ENCODE data around the gene SPAG16.

The SPAG16 gene

GRCh38 chr2:213284105-213285090, at the start of gene SPAG16:
TSS of gene SPAG16 (plus strand) at chr2:213284464.
- peak; percentile 91 for DNase-seq (ENCODE audit: insufficient read length, low spot score)
- peak; percentile 99 for FAIRE-seq

DNA sequence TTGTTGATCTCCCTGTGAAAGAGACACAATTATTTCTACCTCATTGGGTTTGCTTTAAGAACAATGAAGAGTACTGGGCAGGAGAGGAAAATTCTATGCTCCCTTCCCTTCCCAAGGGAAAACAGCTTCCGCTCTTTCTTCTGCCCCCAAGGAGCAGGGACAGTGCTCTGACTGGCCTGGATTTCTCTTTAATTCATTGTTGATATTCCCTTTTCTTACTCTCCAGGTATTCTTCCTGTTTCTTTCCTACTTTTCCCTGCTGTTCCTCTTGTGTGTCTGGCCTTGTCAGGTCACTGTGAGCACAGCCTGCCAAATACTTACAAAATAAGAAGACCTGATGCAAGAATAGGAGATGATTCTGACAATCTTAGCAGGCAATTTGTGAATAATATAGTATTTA, 49.6 kb upstream of the SPAG16 start:
- TF ChIP-seq POLR2A (IDR thresholded peaks at IDR 0.05; ENCODE audit: low read depth, low read length), result no peak
- FAIRE-seq, result no peak

More at GRCh38 chr2:213284105-213285090, at the start of gene SPAG16:
- peak; percentile 56 for TF ChIP-seq POLR2A (IDR thresholded peaks at IDR 0.05; ENCODE audit: low read depth, low read length)

DNA sequence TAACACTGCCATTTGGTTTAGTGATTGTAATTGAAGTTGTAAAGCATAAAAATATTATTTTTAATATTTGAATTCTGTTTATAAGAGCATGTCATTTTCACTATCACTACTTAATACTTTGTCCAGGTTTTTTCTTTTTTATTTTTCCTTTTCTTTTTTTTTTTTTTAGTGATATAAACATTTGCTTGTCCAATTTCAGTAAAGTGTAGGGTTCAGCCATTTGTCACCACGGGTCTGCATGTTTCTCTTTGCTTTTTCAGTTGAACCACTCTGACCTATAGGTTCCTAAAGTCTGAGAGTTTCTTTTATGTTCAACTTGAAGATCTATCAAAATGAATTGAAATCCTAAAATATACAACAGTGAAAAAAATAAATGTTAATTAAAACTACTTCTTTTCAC, 48.5 kb upstream of the SPAG16 start:
- no peak for DNase-seq (ENCODE audit: insufficient read length, low spot score)
- no peak for FAIRE-seq
- TF ChIP-seq POLR2A (IDR thresholded peaks at IDR 0.05; ENCODE audit: low read depth, low read length), result no peak

More for the DNA sequence above, 49.6 kb upstream of the SPAG16 start:
- no peak for DNase-seq (ENCODE audit: insufficient read length, low spot score)

DNA sequence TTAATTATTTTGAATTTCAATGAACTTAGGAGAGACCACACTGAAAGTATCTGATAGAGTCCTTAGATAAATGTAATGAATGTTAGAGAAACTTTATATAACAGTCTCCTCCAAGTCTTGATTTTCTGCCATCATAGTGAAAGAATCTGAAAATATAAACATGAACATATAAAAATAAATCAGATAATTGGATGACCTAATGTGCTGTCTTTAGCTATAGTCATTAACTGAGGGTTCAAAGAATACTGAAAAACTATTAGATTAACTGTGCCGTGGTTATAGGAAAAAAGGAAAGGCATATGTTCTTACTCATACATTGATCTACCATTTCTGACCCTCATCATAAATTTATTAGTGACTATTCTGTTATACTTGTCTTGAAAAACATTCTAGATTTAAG, 47.0 kb upstream of the SPAG16 start:
- no peak for FAIRE-seq

GRCh38 chr2:213237787-213238186, 46.5 kb upstream of the SPAG16 start:
- DNase-seq (ENCODE audit: insufficient read length, low spot score), result no peak
- no peak for FAIRE-seq
- no peak for TF ChIP-seq POLR2A (IDR thresholded peaks at IDR 0.05; ENCODE audit: low read depth, low read length)

More for the DNA sequence above, 47.0 kb upstream of the SPAG16 start:
- no peak for TF ChIP-seq POLR2A (IDR thresholded peaks at IDR 0.05; ENCODE audit: low read depth, low read length)
- no peak for DNase-seq (ENCODE audit: insufficient read length, low spot score)

DNA sequence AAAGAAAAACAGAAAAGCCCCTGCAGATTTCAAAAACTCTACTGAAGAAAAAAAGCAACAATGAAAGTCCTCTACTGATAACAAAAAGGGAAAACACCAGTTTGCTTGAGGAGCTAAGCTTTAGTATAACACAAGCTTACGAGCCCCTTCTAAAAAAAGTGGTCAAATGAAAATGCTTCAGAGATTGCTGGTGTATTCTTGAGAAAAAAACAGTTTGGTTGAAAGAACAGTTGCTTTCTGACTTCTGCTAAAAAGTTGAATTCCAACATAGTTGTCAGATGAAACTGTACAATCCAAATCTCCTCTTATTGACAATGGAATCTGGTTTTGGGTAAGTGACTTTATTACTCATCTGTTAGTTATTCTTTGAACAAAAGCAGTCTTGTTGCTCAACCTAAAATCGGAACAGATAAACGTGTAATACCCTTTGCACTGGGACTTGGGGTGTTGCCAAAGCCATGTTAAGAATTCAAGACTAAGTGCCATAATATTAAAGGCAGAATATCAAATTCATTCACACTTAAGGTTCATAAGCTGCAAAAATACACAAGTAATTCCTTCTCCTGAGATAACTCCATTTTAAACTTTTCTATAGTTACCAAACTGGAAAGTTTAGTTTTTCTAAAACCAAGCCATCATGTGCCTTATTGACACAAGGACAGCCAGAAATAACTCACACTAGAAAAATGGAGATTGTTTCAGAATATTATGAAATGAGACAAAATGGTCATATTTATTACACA, 45.3 kb upstream of the SPAG16 start:
- FAIRE-seq, result peak; percentile 98
- DNase-seq (ENCODE audit: insufficient read length, low spot score), result no peak
- TF ChIP-seq POLR2A (IDR thresholded peaks at IDR 0.05; ENCODE audit: low read depth, low read length), result no peak

- TF ChIP-seq POLR2A (IDR thresholded peaks at IDR 0.05; ENCODE audit: low read depth, low read length), result no peak
- DNase-seq (ENCODE audit: insufficient read length, low spot score), result no peak
- FAIRE-seq, result no peak
Measured at GRCh38 chr2:213241817-213242216, 42.4 kb upstream of the SPAG16 start.

- no peak for DNase-seq (ENCODE audit: insufficient read length, low spot score)
- no peak for FAIRE-seq
- TF ChIP-seq POLR2A (IDR thresholded peaks at IDR 0.05; ENCODE audit: low read depth, low read length), result no peak
Measured at GRCh38 chr2:213242653-213243052, 41.6 kb upstream of the SPAG16 start.

- FAIRE-seq, result no peak
- no peak for TF ChIP-seq POLR2A (IDR thresholded peaks at IDR 0.05; ENCODE audit: low read depth, low read length)
- DNase-seq (ENCODE audit: insufficient read length, low spot score), result no peak
Measured at GRCh38 chr2:213243189-213244044, 40.8 kb upstream of the SPAG16 start.

GRCh38 chr2:213246497-213247281, 37.6 kb upstream of the SPAG16 start:
- FAIRE-seq, result no peak
- DNase-seq (ENCODE audit: insufficient read length, low spot score), result no peak
- no peak for TF ChIP-seq POLR2A (IDR thresholded peaks at IDR 0.05; ENCODE audit: low read depth, low read length)

DNA sequence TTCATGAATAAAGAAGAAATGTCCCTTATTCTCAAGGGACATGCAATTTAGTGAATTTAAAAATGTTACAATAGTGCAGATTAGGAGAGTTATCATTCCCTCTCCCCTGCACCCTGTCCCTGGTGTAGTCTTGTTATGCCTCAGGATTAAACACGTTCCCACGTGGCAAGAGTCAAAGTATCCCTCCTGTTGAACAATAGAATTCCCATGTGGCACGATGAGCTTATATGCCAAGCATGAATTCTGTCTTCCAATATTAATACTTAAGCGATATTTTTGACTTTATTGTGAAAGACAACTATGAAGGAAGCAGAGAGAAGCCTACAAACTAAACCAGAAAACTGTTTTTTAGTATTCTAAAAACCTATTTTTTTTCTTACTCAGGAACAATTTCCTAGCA, 36.7 kb upstream of the SPAG16 start:
- FAIRE-seq (no peak), DNase-seq (ENCODE audit: insufficient read length, low spot score) (no peak)
- TF ChIP-seq POLR2A (IDR thresholded peaks at IDR 0.05; ENCODE audit: low read depth, low read length), result no peak

- FAIRE-seq (peak; percentile 70), DNase-seq (ENCODE audit: insufficient read length, low spot score) (no peak)
- TF ChIP-seq POLR2A (IDR thresholded peaks at IDR 0.05; ENCODE audit: low read depth, low read length), result no peak
Measured at GRCh38 chr2:213248637-213249036, 35.6 kb upstream of the SPAG16 start.

- FAIRE-seq (no peak), DNase-seq (ENCODE audit: insufficient read length, low spot score) (no peak)
- TF ChIP-seq POLR2A (IDR thresholded peaks at IDR 0.05; ENCODE audit: low read depth, low read length), result no peak
Measured at GRCh38 chr2:213249502-213249901, 34.8 kb upstream of the SPAG16 start.

Data from H54 (cell line).